NCI-H2171 treated with DMSO at 0.1 percent for 48 hours (cell line): Measurements from ENCODE around the gene DNAH8.
A peak's percentile ranks its signal among the peaks of the same experiment; 100 is the strongest.

Experiments
- DNase-seq: peaks from one replicate; lab custom pipeline; 2025; lab: John Stamatoyannopoulos, UW

DNAH8 gene

GRCh38 chr6:38796850-38797249 is 81.7 kb downstream of the DNAH8 start:
- DNase-seq: no peak

GRCh38 chr6:38797391-38797790 is 82.3 kb downstream of the DNAH8 start:
- no peak for DNase-seq

GRCh38 chr6:38799529-38800184 is 84.5 kb downstream of the DNAH8 start:
- no peak for DNase-seq

- peak; percentile 55 for DNase-seq
These were observed 86.2 kb downstream of the DNAH8 start for GRCh38 chr6:38801305-38801704.

- DNase-seq: no peak
These were observed 87.4 kb downstream of the DNAH8 start for GRCh38 chr6:38802497-38802896.

- no peak for DNase-seq
These were observed 88.0 kb downstream of the DNAH8 start for GRCh38 chr6:38803129-38803528.

- DNase-seq: no peak
These were observed 89.2 kb downstream of the DNAH8 start for GRCh38 chr6:38804358-38804757.

GRCh38 chr6:38805127-38805655 is 90.1 kb downstream of the DNAH8 start:
- DNase-seq: no peak

- DNase-seq: no peak
These were observed 90.6 kb downstream of the DNAH8 start for GRCh38 chr6:38805692-38806091.

- DNase-seq: peak; percentile 1
These were observed 91.2 kb downstream of the DNAH8 start for GRCh38 chr6:38806271-38806670.

- no peak for DNase-seq
These were observed 91.7 kb downstream of the DNAH8 start for GRCh38 chr6:38806833-38807232.

- no peak for DNase-seq
These were observed 92.9 kb downstream of the DNAH8 start for GRCh38 chr6:38808039-38808438.

GRCh38 chr6:38813041-38813823 is 98.1 kb downstream of the DNAH8 start:
- no peak for DNase-seq

GRCh38 chr6:38814761-38815160 is 99.7 kb downstream of the DNAH8 start:
- DNase-seq: no peak

GRCh38 chr6:38815250-38815649 is 100.1 kb downstream of the DNAH8 start:
- no peak for DNase-seq

GRCh38 chr6:38818691-38819090 is 103.6 kb downstream of the DNAH8 start:
- no peak for DNase-seq

- no peak for DNase-seq
These were observed 107.9 kb downstream of the DNAH8 start for GRCh38 chr6:38822963-38823362.

GRCh38 chr6:38824243-38824894 is 109.3 kb downstream of the DNAH8 start:
- DNase-seq: no peak

GRCh38 chr6:38827024-38827423 is 111.9 kb downstream of the DNAH8 start:
- no peak for DNase-seq

GRCh38 chr6:38831865-38832264 is 116.8 kb downstream of the DNAH8 start:
- no peak for DNase-seq

GRCh38 chr6:38833320-38833719 is 118.2 kb downstream of the DNAH8 start:
- DNase-seq: no peak

- no peak for DNase-seq
These were observed 121.5 kb downstream of the DNAH8 start for GRCh38 chr6:38836585-38836984.

- DNase-seq: no peak
These were observed 122.0 kb downstream of the DNAH8 start for GRCh38 chr6:38837101-38837500.
